Transverse colon (tissue), 4 donors: Measurements from ENCODE around the gene FOXP1. TPM values are rescaled to one million over a fixed set of nuclear protein-coding genes. Genes with fewer than 3 reads are reported as not detected.

Source experiments
- DNase-seq: peaks from one replicate; pipeline ENCODE4 v3.0.0-alpha.2; 2019
- H3K27ac ChIP-seq, 4 donors: fragments of 200-600 bp; sonication (generic); 2 replicates each; pipeline ENCODE4 v1.5.1; 2016 to 2018; ENCODE audit warnings: inconsistent platforms in 4 of 4
- H3K27me3 ChIP-seq: fragments of 200-600 bp; sonication (generic); 2 replicates; pipeline ENCODE4 v1.5.1; 2017; ENCODE audit warnings: inconsistent platforms
- H3K36me3 ChIP-seq, 4 donors: fragments of 200-600 bp; sonication (generic); 2 replicates each; pipeline ENCODE4 v1.5.1; 2017 to 2019; ENCODE audit warnings: inconsistent platforms in 4 of 4
- H3K4me1 ChIP-seq, 4 donors: fragments of 200-600 bp; sonication (generic); 2 replicates each; pipeline ENCODE4 v1.5.1; 2017 to 2020; ENCODE audit warnings: inconsistent platforms in 4 of 4
- H3K4me3 ChIP-seq, 4 donors: fragments of 200-600 bp; sonication (generic); 1 replicate in 1 of 4; 2 replicates in 3 of 4; pipeline versions ENCODE4 v1.5.1 to v1.6.1; 2017 to 2019; ENCODE audit warnings: inconsistent platforms in 4 of 4
- H3K9me3 ChIP-seq, 2 donors: fragments of 200-600 bp; sonication (generic); 2 replicates each; pipeline ENCODE4 v1.5.1; 2017 to 2019; ENCODE audit warnings: inconsistent platforms in 2 of 2
- EP300 ChIP-seq: sonication (generic); formaldehyde crosslinking; IDR thresholded peaks from one replicate; pipeline ENCODE4 v1.6.1; 2017; ENCODE audit warnings: antibody characterized with exemption, low read depth
- POLR2A ChIP-seq: fragments of 450-650 bp; IDR thresholded peaks from one replicate; pipeline ENCODE4 v1.6.1; 2016; ENCODE audit warnings: antibody characterized with exemption, mild to moderate bottlenecking, moderate library complexity
- POLR2AphosphoS5 ChIP-seq, 3 donors: sonication (generic); formaldehyde crosslinking; IDR thresholded peaks; one replicate each; pipeline ENCODE4 v1.6.1; 2016; ENCODE audit warnings: antibody characterized with exemption in 3 of 3
- WGBS, 2 donors: methylation state at CpG; one replicate each; pipeline ENCODE4 v1.1.5; 2018; ENCODE audit warnings: low coverage in 1 of 2; 5-methylcytosine and 5-hydroxymethylcytosine counted together
- in situ Hi-C, 4 donors: fragments of 200-750 bp; cut with MboI; loops; one replicate each; pipeline versions ENCODE4 v1.15.0 to v1.15.1; 2017; ENCODE audit warnings: low sequenced_read_pairs in 3 of 4, low pct_ligation_motif_present in 1 of 4, low pct_unique_long_range_greater_than_20kb in 1 of 4
- intact Hi-C: fragments of 100-400 bp; cut with DNase I; formaldehyde crosslinking; loops from one replicate; pipeline ENCODE4 v1.15.1; 2023; ENCODE audit warnings: low total_unique reads
- total RNA-seq, 4 donors: library from RNA; depleted of rRNA; stranded (reverse); fragments of >200 nt; gene quantifications; one replicate each; pipeline ENCODE4 v1.1.0, GENCODE V29; 2016
- TF ChIP-seq, protein P1 (sequence below), 5 experiments: fragments of 200-600 bp in 3 of 5; fragments of 450-650 bp in 2 of 5; sonication (generic) in 3 of 5; IDR thresholded peaks; 1 replicate in 2 of 5; 2 replicates in 3 of 5; pipeline ENCODE4 v1.5.1; 2016 to 2017; ENCODE audit warnings: antibody characterized with exemption in 5 of 5, inconsistent platforms in 3 of 5, mild to moderate bottlenecking in 2 of 5, moderate library complexity in 1 of 5

FOXP1 gene
- total RNA-seq, 4 donors from 2014 or later, result 102 to 260 (median 150) TPM

DNA sequence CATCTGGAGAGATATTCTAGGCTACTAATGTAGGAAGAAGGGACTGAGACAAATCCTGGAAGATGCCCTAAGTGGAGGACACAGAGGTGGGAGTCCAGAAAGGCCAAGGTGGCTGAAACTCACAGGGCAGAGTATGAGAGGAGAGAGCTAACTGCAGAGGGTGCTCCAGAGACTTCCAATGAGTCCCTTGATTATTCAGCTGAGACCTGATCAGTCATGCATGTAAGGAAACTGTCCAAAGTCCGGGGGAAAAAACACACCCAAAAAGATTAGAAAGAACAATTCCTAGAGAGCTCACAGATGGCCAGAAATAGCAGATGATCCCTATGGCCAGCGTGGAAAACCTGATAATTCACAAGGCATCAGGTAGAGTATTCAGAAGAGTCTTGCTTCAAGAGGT lies 18.7 kb upstream of the FOXP1 start:
- TF ChIP-seq EP300, result no peak
- TF ChIP-seq, protein P1, sequence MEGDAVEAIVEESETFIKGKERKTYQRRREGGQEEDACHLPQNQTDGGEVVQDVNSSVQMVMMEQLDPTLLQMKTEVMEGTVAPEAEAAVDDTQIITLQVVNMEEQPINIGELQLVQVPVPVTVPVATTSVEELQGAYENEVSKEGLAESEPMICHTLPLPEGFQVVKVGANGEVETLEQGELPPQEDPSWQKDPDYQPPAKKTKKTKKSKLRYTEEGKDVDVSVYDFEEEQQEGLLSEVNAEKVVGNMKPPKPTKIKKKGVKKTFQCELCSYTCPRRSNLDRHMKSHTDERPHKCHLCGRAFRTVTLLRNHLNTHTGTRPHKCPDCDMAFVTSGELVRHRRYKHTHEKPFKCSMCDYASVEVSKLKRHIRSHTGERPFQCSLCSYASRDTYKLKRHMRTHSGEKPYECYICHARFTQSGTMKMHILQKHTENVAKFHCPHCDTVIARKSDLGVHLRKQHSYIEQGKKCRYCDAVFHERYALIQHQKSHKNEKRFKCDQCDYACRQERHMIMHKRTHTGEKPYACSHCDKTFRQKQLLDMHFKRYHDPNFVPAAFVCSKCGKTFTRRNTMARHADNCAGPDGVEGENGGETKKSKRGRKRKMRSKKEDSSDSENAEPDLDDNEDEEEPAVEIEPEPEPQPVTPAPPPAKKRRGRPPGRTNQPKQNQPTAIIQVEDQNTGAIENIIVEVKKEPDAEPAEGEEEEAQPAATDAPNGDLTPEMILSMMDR (IDR thresholded peaks at IDR 0.05), result no peak
- no peak for TF ChIP-seq POLR2A
- TF ChIP-seq POLR2AphosphoS5 (IDR thresholded peaks at IDR 0.05), result no peak
- in situ Hi-C loops, result loop anchor here in 1 of 4 donors (25.0 kb wide), 1 partner anchor 1065 kb away; no protein-coding TSS in a partner anchor
- DNase-seq, result no peak
- no peak overlapping the region for H3K27ac ChIP-seq
- H3K27me3 ChIP-seq, result no peaks in the 10 kb centered on the region
- H3K4me3 ChIP-seq, result no peak overlapping the region
- intact Hi-C loops, result no loop called here
- peaks cover 0 to 3% (median 0%) of the 10 kb centered on the region in 4 donors for H3K4me1 ChIP-seq
- no peaks in the 10 kb centered on the region for H3K36me3 ChIP-seq
- WGBS, 2 donors, result 50% methylated on average over 1 to 2 of the region's 2 CpGs
- peaks cover 6% of the 10 kb centered on the region in 2 donors for H3K9me3 ChIP-seq

DNA sequence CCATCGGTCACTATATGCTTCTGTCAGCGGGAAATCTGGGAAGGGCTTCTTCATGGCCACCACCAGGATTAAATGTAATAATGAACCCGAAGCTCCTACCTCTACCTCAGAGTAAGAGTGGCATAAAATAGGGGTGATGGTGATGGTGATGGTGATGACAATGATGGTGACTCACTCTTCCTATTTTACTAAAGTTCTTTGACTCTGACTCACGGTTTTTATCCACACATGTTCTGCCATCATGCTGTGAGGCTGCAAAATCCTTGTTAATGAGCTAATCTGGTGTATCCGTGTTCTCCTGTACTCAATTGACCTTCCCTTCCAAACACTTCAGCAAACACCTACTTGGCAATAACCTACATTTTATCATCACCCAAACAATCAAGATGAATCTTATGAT lies 18.3 kb upstream of the FOXP1 start:
- Histone ChIP-seq H3K36me3 (no peaks in the 10 kb centered on the region), H3K27ac (no peak overlapping the region), H3K4me1 (peaks cover 0 to 3% (median 0%) of the 10 kb centered on the region in 4 donors), H3K9me3 (peaks cover 5 to 6% of the 10 kb centered on the region in 2 donors), H3K27me3 (no peaks in the 10 kb centered on the region), H3K4me3 (no peak overlapping the region)
- in situ Hi-C loops (loop anchor here in 1 of 4 donors (25.0 kb wide), 1 partner anchor 1065 kb away; no protein-coding TSS in a partner anchor), intact Hi-C loops (no loop called here)
- 80 to 86% methylated on average over 4 to 5 of the region's 5 CpGs for WGBS, 2 donors
- TF ChIP-seq, protein P1 (IDR thresholded peaks at IDR 0.05), result no peak
- TF ChIP-seq POLR2AphosphoS5 (IDR thresholded peaks at IDR 0.05) (no peak), POLR2A (no peak), EP300 (no peak)
- DNase-seq, result no peak

DNA sequence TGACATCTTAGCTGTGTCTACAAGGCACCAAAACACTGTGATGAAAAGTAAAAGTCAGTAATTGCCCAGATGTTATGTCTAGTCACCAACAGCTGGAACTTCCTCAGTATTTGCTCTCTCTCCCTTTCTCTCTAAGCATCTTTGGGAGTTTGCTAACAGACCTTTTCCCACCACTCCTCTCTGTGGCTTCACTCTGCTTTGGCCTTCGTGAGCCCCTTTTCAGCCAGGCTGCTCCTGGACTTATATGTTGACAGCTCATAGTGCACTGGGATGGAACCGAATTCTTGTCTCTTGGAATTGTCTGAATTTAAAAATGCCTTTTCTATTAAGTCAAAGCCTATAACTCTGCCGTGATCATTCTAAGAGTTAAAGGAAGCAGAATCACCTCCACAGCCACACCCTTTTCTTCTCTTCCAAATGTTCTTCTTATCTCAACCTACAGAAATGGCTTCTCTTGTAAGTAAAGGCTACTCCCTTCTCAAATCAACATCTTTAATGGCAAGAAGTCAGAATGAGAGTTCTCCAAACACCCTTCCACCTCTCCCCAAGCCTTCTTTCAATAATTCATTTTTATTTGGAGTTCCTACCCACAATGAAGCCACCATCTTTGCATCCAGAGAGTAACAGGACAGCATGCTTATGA lies 17.2 kb upstream of the FOXP1 start:
- Histone ChIP-seq H3K4me1 (peaks cover 0 to 3% (median 0%) of the 10 kb centered on the region in 4 donors), H3K36me3 (no peaks in the 10 kb centered on the region), H3K27me3 (no peaks in the 10 kb centered on the region), H3K9me3 (no peaks in the 10 kb centered on the region), H3K4me3 (no peak overlapping the region), H3K27ac (no peak overlapping the region)
- no peak for DNase-seq
- in situ Hi-C loops, result loop anchor here in 1 of 4 donors (25.0 kb wide), 1 partner anchor 1063 kb away; no protein-coding TSS in a partner anchor
- intact Hi-C loops, result no loop called here
- no peak for TF ChIP-seq POLR2AphosphoS5 (IDR thresholded peaks at IDR 0.05)
- TF ChIP-seq POLR2A, result no peak
- TF ChIP-seq, protein P1 (IDR thresholded peaks at IDR 0.05), result no peak
- TF ChIP-seq EP300, result no peak
- 77 to 79% methylated on average over 2 to 3 of the region's 3 CpGs for WGBS, 2 donors

DNA sequence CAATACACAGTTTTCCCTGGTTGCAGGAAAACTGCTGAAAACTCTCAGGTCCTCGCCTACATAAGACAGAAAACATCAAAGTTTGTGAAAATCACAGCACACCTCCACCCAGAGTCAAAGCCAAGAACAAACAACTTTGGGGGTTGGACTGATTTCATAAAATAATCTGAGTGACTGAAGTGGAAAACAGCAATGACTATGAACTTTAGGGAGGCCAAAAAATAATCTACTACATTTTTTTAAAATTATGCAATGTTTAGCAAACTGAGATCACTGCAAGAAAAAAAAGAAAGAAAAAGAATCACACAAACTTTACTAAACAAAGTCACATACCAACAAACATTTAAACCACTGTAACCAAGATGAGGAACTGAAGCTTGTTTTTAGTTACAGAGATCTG lies 15.9 kb upstream of the FOXP1 start:
- intact Hi-C loops, result no loop called here
- Histone ChIP-seq H3K36me3 (no peaks in the 10 kb centered on the region), H3K4me1 (peaks cover 0 to 3% (median 0%) of the 10 kb centered on the region in 4 donors), H3K27me3 (no peaks in the 10 kb centered on the region), H3K9me3 (no peaks in the 10 kb centered on the region), H3K27ac (no peak overlapping the region), H3K4me3 (no peak overlapping the region)
- in situ Hi-C loops, result loop anchor here in 2 of 4 donors (25.0 kb wide), 5 partner anchors 287 to 887 kb away; no protein-coding TSS in a partner anchor
- DNase-seq, result no peak
- TF ChIP-seq POLR2AphosphoS5 (IDR thresholded peaks at IDR 0.05) (no peak), POLR2A (no peak), EP300 (no peak)
- TF ChIP-seq, protein P1 (IDR thresholded peaks at IDR 0.05), result no peak
- WGBS, 2 donors, result 76 to 78% methylated on average over 1 of the region's 1 CpG
